ENCODE data around the gene ARGLU1.

Gene ARGLU1

DNA sequence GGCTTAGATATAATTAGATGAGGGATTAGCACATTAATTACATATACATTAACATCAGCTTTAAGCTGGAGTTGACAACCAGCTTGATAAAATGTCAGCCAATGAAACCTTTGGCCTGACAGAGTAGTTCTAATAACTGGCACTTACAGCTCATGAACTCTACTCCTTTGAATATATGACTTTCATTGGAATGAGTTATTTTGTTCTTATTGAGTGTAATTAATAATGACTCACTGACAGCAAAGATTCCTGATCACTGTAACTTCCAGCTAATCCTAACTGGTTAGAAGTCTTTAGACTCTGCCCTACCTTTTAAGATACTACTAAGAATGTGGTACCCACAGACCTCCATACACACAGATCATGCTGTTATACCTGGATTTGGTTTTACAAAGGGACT is 73.4 kb downstream of the ARGLU1 start:
- TF ChIP-seq POLR2AphosphoS5 (IDR thresholded peaks at IDR 0.05; ENCODE audit: low read depth) = no peak
- no peak for TF ChIP-seq SPI1 (IDR thresholded peaks at IDR 0.05; ENCODE audit: borderline replicate concordance, low read depth)
- Histone ChIP-seq H3K27me3 (ENCODE audit: insufficient read depth, poor library complexity, severe bottlenecking) (no peaks in the 10 kb centered on the region), H3K4me3 (replicated peaks; ENCODE audit: insufficient read depth, low read length) (no peak overlapping the region), H3K27ac (replicated peaks) (no peak overlapping the region)
- no peak for DNase-seq (ENCODE audit: low read depth in 1 of 2, low spot score in 1 of 2)

DNA sequence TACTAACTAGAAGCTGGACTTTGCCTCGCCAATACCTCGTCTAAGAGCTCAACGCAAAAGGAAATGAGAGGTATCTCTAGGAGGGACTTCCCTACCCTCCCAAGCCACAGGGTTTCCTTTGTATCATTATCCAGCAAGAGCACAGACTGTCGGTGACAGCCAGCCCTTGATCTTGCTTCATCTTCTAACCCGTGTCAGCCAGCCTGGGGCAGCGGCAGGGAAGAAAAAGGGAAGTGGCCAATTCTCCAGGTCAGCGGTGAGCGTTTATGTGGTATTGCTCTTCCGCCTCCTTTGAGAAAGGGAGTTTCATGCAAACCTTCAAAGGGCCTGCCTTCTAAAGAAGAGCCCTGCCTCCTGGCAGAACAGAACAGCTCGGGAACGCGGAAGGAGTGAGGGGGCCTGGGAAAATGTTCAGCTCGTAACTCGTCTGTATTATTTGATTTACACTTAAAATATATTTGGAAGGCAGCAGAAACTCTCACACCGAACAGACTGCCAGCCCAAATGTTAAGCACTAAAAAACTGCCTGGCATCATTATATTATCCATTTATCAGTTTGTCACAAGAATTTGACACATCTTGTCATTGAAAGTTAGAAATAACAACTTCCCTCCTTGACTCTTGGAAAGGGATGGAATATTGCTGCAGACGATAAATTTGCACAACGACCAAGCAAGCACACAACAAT is 74.3 kb downstream of the ARGLU1 start:
- Histone ChIP-seq H3K27me3 (ENCODE audit: insufficient read depth, poor library complexity, severe bottlenecking) (no peaks in the 10 kb centered on the region), H3K4me3 (replicated peaks; ENCODE audit: insufficient read depth, low read length) (peak overlapping the region; percentile 22), H3K27ac (replicated peaks) (peak overlapping the region; percentile 47)
- TF ChIP-seq SPI1 (IDR thresholded peaks at IDR 0.05; ENCODE audit: borderline replicate concordance, low read depth) (peak; percentile 100), POLR2AphosphoS5 (IDR thresholded peaks at IDR 0.05; ENCODE audit: low read depth) (peak; percentile 98), GABPA (IDR thresholded peaks at IDR 0.05; ENCODE audit: low read depth) (peak; percentile 19; the same call in 1 of the 2 replicates)
- TF ChIP-seq, protein P1, sequence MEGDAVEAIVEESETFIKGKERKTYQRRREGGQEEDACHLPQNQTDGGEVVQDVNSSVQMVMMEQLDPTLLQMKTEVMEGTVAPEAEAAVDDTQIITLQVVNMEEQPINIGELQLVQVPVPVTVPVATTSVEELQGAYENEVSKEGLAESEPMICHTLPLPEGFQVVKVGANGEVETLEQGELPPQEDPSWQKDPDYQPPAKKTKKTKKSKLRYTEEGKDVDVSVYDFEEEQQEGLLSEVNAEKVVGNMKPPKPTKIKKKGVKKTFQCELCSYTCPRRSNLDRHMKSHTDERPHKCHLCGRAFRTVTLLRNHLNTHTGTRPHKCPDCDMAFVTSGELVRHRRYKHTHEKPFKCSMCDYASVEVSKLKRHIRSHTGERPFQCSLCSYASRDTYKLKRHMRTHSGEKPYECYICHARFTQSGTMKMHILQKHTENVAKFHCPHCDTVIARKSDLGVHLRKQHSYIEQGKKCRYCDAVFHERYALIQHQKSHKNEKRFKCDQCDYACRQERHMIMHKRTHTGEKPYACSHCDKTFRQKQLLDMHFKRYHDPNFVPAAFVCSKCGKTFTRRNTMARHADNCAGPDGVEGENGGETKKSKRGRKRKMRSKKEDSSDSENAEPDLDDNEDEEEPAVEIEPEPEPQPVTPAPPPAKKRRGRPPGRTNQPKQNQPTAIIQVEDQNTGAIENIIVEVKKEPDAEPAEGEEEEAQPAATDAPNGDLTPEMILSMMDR (IDR thresholded peaks at IDR 0.05; ENCODE audit: insufficient read depth, low read length) = no peak
- TF ChIP-seq, protein P2, sequence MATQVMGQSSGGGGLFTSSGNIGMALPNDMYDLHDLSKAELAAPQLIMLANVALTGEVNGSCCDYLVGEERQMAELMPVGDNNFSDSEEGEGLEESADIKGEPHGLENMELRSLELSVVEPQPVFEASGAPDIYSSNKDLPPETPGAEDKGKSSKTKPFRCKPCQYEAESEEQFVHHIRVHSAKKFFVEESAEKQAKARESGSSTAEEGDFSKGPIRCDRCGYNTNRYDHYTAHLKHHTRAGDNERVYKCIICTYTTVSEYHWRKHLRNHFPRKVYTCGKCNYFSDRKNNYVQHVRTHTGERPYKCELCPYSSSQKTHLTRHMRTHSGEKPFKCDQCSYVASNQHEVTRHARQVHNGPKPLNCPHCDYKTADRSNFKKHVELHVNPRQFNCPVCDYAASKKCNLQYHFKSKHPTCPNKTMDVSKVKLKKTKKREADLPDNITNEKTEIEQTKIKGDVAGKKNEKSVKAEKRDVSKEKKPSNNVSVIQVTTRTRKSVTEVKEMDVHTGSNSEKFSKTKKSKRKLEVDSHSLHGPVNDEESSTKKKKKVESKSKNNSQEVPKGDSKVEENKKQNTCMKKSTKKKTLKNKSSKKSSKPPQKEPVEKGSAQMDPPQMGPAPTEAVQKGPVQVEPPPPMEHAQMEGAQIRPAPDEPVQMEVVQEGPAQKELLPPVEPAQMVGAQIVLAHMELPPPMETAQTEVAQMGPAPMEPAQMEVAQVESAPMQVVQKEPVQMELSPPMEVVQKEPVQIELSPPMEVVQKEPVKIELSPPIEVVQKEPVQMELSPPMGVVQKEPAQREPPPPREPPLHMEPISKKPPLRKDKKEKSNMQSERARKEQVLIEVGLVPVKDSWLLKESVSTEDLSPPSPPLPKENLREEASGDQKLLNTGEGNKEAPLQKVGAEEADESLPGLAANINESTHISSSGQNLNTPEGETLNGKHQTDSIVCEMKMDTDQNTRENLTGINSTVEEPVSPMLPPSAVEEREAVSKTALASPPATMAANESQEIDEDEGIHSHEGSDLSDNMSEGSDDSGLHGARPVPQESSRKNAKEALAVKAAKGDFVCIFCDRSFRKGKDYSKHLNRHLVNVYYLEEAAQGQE (IDR thresholded peaks at IDR 0.05; ENCODE audit: insufficient replicate concordance, low read depth) = no peak
- DNase-seq (ENCODE audit: low read depth in 1 of 2, low spot score in 1 of 2) = peak; percentile 85 to 99

DNA sequence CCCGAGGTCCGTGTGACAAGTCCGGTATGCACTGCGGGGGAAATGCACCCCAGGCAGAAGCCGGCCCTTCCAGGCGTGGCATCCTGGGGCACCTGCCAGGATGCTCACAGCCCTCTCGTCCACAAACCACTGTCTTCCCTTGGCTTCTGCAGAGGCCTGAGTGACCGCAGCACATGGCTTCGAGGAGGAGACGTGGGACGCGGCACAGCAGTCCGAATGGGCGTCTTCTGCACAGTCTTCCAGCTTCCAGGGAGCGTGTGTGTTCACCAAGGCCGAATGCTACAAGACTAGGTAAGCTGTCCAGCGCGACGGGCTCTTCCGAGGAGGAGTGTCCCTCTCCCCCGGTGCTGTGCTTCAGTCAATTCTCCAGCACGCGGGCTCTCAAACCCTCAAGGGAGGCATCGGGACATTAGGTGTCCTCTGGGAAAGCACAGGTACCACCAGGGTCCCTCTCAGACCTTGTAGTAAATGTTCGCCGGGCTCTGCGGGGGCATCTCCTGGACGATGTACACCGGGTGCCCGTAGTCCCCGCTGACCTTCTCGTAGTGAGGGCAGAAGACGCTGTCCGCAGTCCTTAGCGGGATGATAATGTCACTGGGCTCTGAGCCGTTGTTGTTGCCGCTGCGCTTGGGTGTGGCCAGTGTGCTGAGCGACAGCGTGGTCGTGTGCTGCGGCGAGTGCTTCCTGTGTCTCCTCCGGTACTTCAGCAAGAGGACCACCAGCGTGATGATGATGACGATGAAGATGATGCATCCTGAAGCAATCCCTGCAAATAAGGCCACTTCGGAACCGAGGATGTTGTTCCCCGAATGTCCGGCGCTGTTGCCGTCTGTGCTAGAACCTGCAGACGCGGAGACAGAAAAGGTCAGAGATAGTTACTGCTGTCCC is 75.1 kb downstream of the ARGLU1 start:
- Histone ChIP-seq H3K27me3 (ENCODE audit: insufficient read depth, poor library complexity, severe bottlenecking) (no peaks in the 10 kb centered on the region), H3K4me3 (replicated peaks; ENCODE audit: insufficient read depth, low read length) (peak overlapping the region; percentile 22), H3K27ac (replicated peaks) (peak overlapping the region; percentile 45)
- DNase-seq (ENCODE audit: low read depth in 1 of 2, low spot score in 1 of 2) = no peak
- TF ChIP-seq, protein P2 (IDR thresholded peaks at IDR 0.05; ENCODE audit: insufficient replicate concordance, low read depth) = peak; percentile 70
- TF ChIP-seq SPI1 (IDR thresholded peaks at IDR 0.05; ENCODE audit: borderline replicate concordance, low read depth) = no peak

DNA sequence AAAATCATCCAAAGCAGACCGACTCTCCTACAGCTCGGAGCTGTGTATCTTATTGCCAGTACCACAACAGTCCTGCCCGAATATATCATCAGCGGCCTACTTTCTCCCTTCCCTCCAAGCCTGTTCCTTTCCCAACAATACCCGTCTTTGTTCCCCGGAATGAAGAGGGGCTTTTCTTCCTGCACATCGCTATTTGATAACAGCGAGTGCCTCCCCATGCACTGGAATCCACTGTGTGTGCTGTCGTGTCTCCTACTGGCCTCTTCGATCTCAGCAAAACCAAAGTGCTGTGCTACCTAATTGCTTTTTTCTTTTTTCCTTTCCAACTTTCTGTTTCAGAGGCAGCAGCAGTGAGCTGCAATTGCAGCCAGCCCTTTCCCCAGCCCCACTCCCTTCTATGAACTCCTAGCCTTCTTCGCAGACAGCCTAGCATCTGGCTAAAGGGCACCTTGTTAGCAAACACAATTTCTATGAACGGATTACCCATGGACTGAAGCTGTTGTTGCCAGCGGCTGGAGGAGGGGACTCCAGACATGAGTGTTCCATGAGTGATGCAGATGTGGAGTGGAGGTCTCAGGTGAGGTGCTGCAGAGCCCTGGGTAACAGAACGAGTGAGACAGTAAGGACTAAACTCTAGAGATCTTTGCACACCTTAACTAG is 75.9 kb downstream of the ARGLU1 start:
- Histone ChIP-seq H3K27ac (replicated peaks) (no peak overlapping the region), H3K27me3 (ENCODE audit: insufficient read depth, poor library complexity, severe bottlenecking) (no peaks in the 10 kb centered on the region), H3K4me3 (replicated peaks; ENCODE audit: insufficient read depth, low read length) (no peak overlapping the region)
- DNase-seq (ENCODE audit: low read depth in 1 of 2, low spot score in 1 of 2) = no peak
- TF ChIP-seq POLR2AphosphoS5 (IDR thresholded peaks at IDR 0.05; ENCODE audit: low read depth) (no peak), GABPA (IDR thresholded peaks at IDR 0.05; ENCODE audit: low read depth) (no peak), SPI1 (IDR thresholded peaks at IDR 0.05; ENCODE audit: borderline replicate concordance, low read depth) (no peak)
- TF ChIP-seq, protein P1 (IDR thresholded peaks at IDR 0.05; ENCODE audit: insufficient read depth, low read length) = no peak
- TF ChIP-seq, protein P2 (IDR thresholded peaks at IDR 0.05; ENCODE audit: insufficient replicate concordance, low read depth) = no peak

Data from HL-60 (cell line).